Testis (tissue), 3 donors: ENCODE measurements around the gene STX17. TPM values are rescaled to one million over a fixed set of nuclear protein-coding genes. Genes with fewer than 3 reads are reported as not detected.

Experiments
- DNase-seq: peaks from one replicate; pipeline ENCODE4 v3.0.0-alpha.2; 2019
- H3K27ac ChIP-seq, 2 donors: fragments of 200-600 bp; sonication (generic); one replicate each; pipeline ENCODE4 v1.5.1; 2019
- H3K27me3 ChIP-seq: fragments of 200-600 bp; sonication (generic); one replicate; pipeline ENCODE4 v1.5.1; 2019
- H3K36me3 ChIP-seq: fragments of 200-600 bp; sonication (generic); one replicate; pipeline ENCODE4 v1.5.1; 2017; ENCODE audit warnings: low read depth; ENCODE audit errors: missing control alignments
- H3K4me1 ChIP-seq: fragments of 200-600 bp; sonication (generic); one replicate; pipeline ENCODE4 v1.5.1; 2019
- H3K4me3 ChIP-seq, 2 donors: fragments of 200-600 bp; sonication (generic); one replicate each; pipeline ENCODE4 v1.5.1; 2017 to 2019
- H3K9me3 ChIP-seq: fragments of 200-600 bp; sonication (generic); one replicate; pipeline ENCODE4 v1.5.1; 2017
- CTCF ChIP-seq, 3 experiments: fragments of 450-650 bp in 2 of 3; fragments of 200-600 bp in 1 of 3; sonication (generic) in 1 of 3; IDR thresholded peaks; one replicate each; pipeline ENCODE4 v1.5.1; 2016 to 2019; ENCODE audit warnings: antibody characterized with exemption in 3 of 3, mild to moderate bottlenecking in 2 of 3, moderate library complexity in 1 of 3
- POLR2A ChIP-seq: fragments of 450-650 bp; IDR thresholded peaks from one replicate; pipeline ENCODE4 v1.6.1; 2017; ENCODE audit warnings: antibody characterized with exemption, mild to moderate bottlenecking, moderate library complexity
- WGBS, 2 donors: methylation state at CpG; one replicate each; pipeline ENCODE4 v1.1.5; 2018; 5-methylcytosine and 5-hydroxymethylcytosine counted together
- intact Hi-C: fragments of 100-400 bp; cut with DNase I; formaldehyde crosslinking; loops from one replicate; pipeline ENCODE4 v1.15.1; 2023; ENCODE audit warnings: low total_unique reads
- polyA plus RNA-seq: library from polyadenylated mRNA; stranded (reverse); fragments of 350-450 nt; fragmentation: Illumina TruSeq; extraction: RNeasy Lipid Tissue Mini Kit (QIAGEN cat#74804); gene quantifications from one replicate; pipeline ENCODE4 v1.2.3, GENCODE V29; 2014; ENCODE audit warnings: low read depth, low replicate concordance; ENCODE audit not compliant: insufficient read depth
- total RNA-seq, 2 donors: library from RNA; depleted of rRNA; stranded (reverse); fragments of >200 nt; gene quantifications; one replicate each; pipeline ENCODE4 v1.2.3, GENCODE V29; 2016

STX17 gene
- total and polyA plus RNA-seq, 3 donors from 2014 or later = 24.2 to 60.6 (median 38.8) TPM

- Histone ChIP-seq H3K36me3 (no peaks in the 10 kb centered on the region), H3K9me3 (no peaks in the 10 kb centered on the region), H3K27ac (no peak overlapping the region), H3K4me3 (no peak overlapping the region), H3K4me1 (no peaks in the 10 kb centered on the region), H3K27me3 (no peaks in the 10 kb centered on the region)
- intact Hi-C loops = no loop called here
- TF ChIP-seq POLR2A (no peak), CTCF (IDR thresholded peaks at IDR 0.05) (no peak)
- WGBS, 2 donors = 92 to 93% methylated on average over 1 of the region's 1 CpG
- no peak for DNase-seq
These were observed 56.3 kb downstream of the STX17 start for GRCh38 chr9:99962680-99963261.

GRCh38 chr9:99964336-99964735, 57.9 kb downstream of the STX17 start:
- no peak for DNase-seq
- no peaks in the 10 kb centered on the region for H3K36me3 ChIP-seq
- TF ChIP-seq POLR2A = no peak
- TF ChIP-seq CTCF (IDR thresholded peaks at IDR 0.05) = no peak
- no peaks in the 10 kb centered on the region for H3K27me3 ChIP-seq
- no peak overlapping the region for H3K27ac ChIP-seq
- no peaks in the 10 kb centered on the region for H3K9me3 ChIP-seq
- no peak overlapping the region for H3K4me3 ChIP-seq
- intact Hi-C loops = no loop called here
- 85 to 88% methylated on average over 1 of the region's 1 CpG for WGBS, 2 donors
- H3K4me1 ChIP-seq = no peaks in the 10 kb centered on the region

- no peak for DNase-seq
- intact Hi-C loops = no loop called here
- no peaks in the 10 kb centered on the region for H3K27me3 ChIP-seq
- TF ChIP-seq CTCF (IDR thresholded peaks at IDR 0.05) = no peak
- TF ChIP-seq POLR2A = no peak
- no peak overlapping the region for H3K27ac ChIP-seq
- WGBS, 2 donors = 72 to 96% methylated on average over 2 of the region's 2 CpGs
- no peaks in the 10 kb centered on the region for H3K9me3 ChIP-seq
- no peaks in the 10 kb centered on the region for H3K4me1 ChIP-seq
- H3K36me3 ChIP-seq = no peaks in the 10 kb centered on the region
- no peak overlapping the region for H3K4me3 ChIP-seq
These were observed 59.5 kb downstream of the STX17 start for GRCh38 chr9:99966001-99966400.

GRCh38 chr9:99966716-99967115, 60.3 kb downstream of the STX17 start:
- TF ChIP-seq POLR2A (no peak), CTCF (IDR thresholded peaks at IDR 0.05) (no peak)
- intact Hi-C loops = no loop called here
- no peaks in the 10 kb centered on the region for H3K4me1 ChIP-seq
- no peak overlapping the region for H3K4me3 ChIP-seq
- no peak for DNase-seq
- WGBS, 2 donors = 81% methylated on average over 2 of the region's 2 CpGs
- no peaks in the 10 kb centered on the region for H3K27me3 ChIP-seq
- H3K9me3 ChIP-seq = no peaks in the 10 kb centered on the region
- H3K27ac ChIP-seq = no peak overlapping the region
- no peaks in the 10 kb centered on the region for H3K36me3 ChIP-seq

GRCh38 chr9:99967457-99967856, 61.0 kb downstream of the STX17 start:
- 92 to 94% methylated on average over 2 of the region's 2 CpGs for WGBS, 2 donors
- Histone ChIP-seq H3K4me3 (no peak overlapping the region), H3K36me3 (no peaks in the 10 kb centered on the region), H3K27me3 (no peaks in the 10 kb centered on the region), H3K27ac (no peak overlapping the region), H3K9me3 (no peaks in the 10 kb centered on the region), H3K4me1 (no peaks in the 10 kb centered on the region)
- DNase-seq = no peak
- TF ChIP-seq POLR2A (no peak), CTCF (IDR thresholded peaks at IDR 0.05) (no peak)
- intact Hi-C loops = no loop called here
